HG02798 (cell line): Measurements from ENCODE around the gene ZNG1C.
"Not testable (repeated sequence)": the region's sequence is repeated elsewhere in the genome, so short reads cannot be mapped to it uniquely, and the experiment has no call there.

Experiments used
- ATAC-seq: cut with Tn5 transposase; IDR thresholded peaks from one replicate; pipeline ENCODE4 v1.9.1; 2021; ENCODE audit warnings: mild to moderate bottlenecking; ENCODE audit not compliant: unreplicated experiment, poor library complexity

Gene ZNG1C

DNA sequence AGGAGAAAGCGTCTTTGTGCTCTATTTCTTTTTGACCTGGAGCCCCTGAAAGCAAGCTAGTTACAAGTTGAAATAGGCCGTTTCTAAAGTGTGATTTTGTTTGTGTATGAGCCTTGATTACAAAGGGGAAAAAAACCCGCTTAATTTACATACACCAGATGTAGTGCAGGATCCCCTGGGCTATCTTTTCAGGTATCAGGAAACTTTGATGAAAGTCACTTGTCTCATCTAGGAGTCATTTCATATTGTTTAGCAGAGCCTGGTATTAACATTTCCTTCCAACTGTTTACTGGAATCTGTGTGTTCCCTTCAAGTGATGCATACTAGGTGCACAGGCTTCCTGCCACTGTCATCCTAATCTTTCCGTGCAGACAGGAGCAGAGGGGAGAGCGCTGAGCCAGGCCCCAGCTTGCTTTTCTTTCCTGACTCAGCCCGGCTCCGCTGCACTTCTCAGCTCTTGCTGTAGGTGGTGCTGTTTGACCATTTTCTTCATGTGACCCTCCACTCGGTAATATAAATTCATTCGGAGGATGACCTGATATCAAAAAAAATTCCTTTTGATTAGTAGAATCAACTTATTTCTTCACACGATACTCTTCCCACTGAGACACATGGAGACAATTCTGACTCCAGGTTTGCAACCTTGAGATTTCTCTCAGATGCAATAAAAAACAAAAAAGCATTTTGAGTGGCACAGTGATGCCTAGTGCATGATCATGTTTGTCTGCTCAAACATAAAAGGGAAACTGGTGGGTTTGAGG is 100.7 kb downstream of the ZNG1C start:
- ATAC-seq = peak; percentile 90

DNA sequence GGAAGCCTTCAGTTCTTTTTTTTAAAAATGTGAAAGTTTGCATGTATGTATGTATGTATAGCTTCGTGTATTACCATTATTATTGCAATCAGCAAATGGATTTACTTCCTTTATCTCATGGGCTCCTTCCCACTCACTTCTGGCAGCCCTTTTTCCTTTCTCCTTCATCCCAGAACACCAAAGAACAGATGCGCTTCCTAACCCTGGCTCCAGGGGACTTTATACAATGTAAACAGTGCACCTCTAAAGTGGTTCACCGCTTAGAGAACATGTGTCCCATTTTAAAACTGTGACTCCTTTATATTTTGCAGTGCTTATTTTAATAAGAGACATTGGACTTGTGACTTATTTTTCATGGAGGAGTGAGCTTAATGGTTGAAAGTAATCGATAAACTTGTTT is 101.5 kb downstream of the ZNG1C start:
- not testable (repeated sequence) for ATAC-seq

DNA sequence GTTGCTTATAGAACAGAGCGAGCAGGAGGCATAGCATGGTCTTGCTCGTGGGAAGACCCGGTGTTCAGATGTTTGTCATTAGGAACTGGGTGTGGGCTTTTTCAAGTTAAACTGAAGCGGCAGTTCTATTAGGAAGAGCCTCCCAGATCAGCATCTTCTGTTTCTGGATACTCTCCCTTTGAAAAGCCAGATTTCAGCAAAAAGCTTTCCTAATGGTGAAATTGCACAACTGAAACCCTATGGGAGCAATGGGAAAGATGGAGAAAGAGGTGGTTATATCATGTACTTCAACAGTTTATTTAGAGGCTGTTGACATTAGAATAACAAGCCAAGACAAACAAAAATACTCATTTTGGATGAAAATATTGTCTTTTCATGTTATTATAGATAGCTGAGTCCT is 102.2 kb downstream of the ZNG1C start:
- ATAC-seq = not testable (repeated sequence)
